DMS 273 (cell line): ENCODE data around the gene AHR.
A peak's percentile ranks its signal among the peaks of the same experiment; 100 is the strongest.

ENCODE experiments used
- DNase-seq: peaks from one replicate; lab custom pipeline; 2025; ENCODE audit not compliant: unreplicated experiment; lab: John Stamatoyannopoulos, UW

Gene AHR

DNA sequence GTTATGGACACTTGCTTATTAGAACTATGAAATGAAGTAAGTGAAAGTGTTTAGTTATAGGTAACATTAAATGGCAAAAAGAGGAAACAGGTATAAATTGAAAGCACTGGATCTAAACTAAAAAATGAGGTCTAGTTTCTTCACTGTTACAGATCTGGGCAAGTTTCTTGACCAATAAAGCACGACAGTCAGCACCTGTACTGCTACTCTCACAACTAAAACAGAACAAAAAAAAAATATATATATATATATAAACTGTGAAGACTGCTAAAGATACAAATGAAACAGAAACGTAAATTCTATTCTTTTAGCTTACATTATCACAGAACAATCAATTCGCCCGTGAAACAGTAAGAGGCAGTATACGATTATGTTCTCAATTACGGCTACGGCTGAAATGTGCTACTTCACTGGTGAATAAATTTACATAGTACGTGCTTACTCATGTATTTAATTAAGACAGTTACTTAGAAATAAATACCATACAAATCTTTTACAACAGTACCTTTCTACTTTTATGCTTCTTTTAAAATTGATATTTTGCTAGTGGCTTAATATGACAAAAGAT lies 4.2 kb downstream of the AHR start:
- DNase-seq, result no peak

DNA sequence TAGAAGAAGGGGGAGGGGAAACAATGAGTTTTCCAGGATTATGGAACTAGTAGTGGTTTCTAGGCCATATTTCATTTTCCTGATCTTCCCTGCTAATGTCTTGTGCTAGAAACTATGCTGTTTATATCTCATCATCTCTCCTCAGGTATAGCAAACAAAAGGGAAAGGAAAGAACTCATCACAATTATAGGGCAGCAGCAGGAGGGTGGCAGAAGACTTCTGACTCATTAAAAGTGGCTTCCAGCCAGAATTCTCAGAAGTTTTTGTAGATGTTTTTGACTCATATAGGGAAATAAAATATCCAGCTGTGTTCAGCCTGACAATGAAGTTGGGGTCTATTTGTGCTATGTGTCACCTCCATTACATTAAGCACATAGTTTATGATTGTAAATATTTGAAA lies 6.5 kb downstream of the AHR start:
- peak; percentile 7 for DNase-seq

DNA sequence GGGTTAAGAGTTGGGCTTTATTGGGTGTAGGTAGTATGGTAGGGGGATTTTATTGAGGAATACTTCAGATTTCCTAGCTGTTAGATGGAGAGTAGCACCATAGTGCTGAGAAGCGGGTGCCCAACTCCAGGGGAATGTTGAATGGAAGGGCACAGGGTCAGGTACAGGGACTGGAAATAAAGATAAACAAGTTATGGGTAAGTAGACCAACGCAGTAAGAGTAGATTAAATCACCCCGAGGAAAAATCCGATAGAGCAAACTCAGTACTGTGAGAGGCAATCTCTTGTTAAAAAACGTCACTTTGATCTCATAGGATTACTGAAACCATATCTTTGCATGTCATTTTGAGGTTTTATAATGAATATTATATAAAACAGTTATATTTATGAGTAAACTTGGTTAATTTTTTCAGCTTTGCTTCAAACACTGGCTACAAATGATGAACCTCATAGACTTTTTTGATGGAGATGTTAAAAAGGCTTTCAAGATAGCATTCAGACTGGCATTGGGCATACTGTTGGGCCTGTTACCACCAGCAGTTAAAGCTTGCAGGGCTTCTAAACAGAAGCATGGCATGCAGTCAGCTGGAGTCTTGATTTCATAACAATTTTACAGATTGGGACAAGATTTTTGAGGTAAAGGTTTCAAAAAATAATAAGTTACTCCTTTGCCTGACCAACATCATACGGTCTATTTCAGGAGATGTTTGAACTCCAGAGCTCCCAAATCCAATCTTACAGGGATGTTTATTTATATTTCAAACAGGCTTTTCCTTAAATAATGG lies 7.1 kb downstream of the AHR start:
- DNase-seq, result no peak

DNA sequence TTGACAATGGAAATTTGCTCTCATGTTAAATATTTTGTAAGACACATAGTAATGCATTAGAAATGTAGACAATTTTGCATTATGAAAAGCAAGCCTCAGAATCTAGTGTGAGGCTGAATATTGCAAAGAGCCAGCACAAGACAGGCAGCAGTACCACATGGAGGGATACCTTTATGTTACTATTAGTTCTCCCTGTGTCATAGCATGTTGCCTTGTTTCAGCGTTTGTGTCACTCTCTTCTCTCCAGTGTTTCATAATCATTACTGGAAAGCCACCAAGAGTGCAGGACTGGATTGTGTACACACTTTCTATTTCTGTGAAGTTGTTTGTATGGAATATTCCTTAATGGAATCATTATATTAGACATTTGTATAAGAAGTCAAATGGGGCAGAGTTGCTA lies 8.5 kb downstream of the AHR start:
- no peak for DNase-seq

DNA sequence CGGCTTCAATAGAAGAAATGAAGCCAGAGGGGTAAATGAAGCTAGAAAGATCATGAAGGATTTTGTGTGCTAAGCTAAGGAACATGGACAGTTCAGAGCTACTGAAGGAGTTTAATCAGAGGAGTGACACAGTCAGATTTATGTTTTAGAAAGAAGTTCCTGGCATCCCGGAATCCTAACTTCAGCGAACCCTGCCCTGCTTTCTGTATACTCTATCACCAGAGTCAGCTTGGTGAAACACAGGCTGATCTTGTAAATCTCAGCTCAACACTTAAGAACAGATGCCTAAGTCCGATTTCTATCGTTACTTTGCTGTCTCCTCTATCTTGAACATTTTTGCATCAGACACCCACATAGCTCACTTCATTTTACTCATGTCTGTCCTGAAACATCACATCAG lies 9.1 kb downstream of the AHR start:
- DNase-seq, result no peak

DNA sequence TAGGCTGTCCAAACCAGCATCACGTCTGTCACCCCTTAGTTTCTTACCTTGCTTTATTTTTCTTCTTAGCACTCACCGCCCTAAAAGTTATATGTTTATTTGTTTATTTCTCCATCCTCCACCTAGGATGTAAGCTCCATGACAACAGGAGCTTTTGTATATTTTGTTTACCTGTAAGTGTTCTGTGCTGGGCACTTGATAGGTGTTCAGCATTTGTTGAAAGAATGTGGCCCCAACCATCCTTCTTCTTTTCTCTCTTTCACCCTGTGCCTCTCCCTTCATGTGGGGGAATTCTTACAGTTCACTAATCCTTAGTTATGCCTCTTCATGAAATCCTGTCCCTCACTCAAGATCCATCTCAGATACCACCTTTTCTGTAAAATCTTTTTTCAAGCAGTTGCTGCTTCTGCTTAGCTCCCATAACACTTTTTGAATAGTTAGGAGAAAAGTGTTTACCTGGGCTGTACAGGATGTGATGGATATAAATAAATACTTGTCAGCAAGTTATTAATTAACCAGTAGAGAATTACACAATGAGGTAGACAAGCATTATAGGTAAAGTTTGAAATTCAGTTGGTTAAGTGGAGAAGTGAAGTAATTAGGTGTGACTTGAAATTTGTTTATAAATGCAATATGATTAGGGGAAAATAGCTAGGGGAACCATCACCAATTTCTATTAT lies 9.7 kb downstream of the AHR start:
- no peak for DNase-seq

DNA sequence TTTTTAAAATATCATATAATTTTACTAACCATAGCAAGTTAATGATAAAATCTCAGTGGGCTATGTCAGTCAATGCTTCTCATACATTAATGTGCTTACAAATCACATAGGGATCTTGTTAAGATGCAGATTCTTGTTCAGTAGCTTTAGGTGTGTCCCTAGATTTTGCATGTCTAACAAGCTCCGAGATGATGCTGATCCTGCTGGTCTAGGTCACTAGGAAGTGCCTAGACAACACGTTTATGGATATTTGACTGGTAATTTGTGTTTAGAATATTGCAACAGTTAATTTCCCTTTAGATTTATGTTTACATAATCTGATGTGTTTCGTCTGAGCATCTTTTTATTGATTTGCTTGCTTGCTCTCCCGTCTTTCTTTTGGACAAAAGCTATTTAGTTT lies 12.7 kb downstream of the AHR start:
- DNase-seq, result no peak

DNA sequence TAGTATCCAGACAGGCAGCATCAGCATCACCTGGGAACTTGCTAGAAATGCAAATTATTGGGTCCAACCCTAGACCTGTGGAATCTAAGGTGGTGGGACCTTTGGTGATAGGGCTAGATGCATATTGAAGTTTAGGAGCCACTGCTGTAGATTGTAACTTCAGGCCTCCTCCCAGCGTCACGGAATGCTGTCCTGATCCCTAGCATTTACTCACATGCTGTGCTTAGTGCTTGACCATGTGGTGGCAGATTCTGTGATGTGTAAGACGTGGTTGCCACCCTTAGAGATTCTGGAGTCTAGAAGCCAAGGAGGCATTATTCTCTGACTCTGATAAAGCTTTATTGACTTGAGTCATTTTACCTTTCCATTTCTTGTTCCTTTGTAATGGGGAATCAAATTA lies 13.5 kb downstream of the AHR start:
- no peak for DNase-seq

DNA sequence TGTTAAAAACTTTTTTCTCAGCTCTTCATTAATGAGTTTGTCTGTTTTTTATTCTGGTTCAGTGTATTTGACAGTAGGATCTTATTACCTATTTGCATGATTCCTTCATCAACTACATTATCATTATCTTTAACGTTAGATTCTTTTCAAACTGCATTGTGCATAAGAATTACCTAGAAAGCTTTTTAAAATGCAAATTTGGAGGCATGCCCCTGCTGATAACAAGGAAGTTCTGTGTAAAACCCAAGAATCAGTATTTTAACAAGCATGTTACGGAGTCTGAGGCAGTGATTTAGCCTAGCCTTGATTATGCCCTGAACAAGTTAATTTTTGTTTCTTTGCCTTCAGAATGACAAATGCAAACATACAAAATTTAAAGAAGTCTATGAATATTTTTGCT lies 14.2 kb downstream of the AHR start:
- no peak for DNase-seq

DNA sequence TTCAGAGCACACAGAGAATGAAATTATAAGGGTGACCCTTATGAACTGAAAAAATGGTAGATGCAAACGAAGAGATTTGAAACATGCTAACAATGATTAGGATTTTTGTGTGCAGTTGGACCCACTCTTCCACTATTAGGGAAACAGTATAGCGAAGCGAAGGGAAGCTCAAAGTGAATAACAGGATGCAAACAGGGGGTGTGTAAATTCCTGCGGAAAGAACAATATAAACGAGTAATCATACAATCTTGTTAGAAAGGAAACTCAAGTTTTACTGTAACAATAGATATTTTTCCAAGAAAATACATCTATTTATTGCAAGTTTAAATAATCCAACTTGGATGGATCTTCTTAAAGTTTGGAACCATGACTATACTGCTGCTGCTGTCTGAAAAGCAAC lies 14.7 kb downstream of the AHR start:
- no peak for DNase-seq

DNA sequence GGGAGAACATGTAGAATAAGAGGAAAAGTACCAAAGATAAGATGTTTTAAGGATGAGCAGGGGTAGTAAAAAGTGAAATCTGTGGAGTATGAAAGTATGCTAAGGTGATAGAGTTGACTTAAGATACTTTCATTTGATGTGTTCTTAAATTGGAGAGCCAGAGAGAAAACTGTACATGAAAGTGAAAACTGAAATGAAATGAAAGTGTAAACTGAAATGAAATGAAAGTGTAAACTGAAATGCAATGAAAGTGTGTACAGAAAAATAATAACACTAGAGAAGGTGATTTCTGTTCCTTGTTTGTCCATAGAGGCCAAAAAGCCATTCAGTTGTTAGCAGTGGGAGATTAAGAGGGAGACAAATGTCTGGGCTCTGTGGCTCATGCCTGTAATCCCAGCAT lies 17.5 kb downstream of the AHR start:
- no peak for DNase-seq

DNA sequence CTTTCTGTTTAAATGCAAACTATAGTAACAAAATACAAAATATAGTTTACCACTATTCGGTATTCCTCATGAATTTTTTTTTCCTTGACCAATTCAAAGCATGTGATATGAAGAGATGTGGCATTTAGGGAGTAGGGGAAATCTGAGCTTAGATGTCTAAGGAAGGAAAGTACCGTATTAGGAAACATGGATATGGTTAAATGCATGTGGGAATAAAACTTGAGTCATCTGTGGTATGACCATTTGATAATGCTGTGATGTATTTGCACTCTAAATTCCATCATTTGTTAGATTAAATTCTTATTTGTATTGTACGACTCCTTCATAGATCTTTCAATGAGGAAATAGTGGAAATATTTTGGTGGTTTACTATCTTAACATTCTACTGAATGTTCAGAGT lies 19.7 kb downstream of the AHR start:
- no peak for DNase-seq

DNA sequence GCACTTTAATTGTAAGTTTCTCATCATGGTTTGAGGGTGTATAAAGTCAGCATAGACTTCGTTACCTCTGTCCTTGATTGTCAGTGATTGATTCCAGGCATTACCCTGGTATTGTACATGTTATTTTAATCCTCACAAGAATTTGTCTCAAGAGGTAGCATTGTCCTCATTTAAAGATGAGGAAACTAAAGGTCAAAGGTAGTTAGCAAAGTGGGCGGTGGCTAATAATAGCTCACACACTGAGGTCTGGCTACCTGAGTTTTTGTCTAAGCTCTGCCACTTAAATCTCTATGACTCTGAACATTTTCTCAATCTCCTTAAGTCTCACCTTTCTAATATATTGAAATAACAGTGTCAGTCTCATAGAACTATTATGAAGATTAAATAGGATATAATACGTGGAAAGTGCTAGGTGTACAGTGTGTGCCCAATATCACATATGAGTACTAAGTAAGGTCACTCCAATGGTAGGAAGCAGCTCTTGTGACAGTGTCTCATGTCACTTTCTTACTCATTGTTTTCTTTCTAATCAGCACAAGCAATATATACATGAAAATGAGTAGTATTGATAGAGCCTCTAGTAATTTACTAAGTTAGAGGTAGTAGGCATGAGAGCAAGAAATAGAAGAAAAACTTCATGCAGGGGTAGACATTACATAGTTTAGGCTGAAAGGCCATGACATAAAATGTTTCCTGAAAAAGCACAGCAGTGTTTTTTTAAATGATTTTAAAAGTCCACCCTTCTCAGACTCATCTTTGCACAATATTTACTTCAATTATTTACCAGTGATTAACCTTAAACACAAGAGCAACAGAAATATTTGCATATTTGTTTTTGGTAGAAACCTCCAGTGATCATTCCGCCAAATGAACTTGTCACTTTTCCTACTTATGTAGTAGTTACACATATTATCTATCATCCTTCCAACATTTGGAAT lies 21.0 kb downstream of the AHR start:
- DNase-seq, result no peak

DNA sequence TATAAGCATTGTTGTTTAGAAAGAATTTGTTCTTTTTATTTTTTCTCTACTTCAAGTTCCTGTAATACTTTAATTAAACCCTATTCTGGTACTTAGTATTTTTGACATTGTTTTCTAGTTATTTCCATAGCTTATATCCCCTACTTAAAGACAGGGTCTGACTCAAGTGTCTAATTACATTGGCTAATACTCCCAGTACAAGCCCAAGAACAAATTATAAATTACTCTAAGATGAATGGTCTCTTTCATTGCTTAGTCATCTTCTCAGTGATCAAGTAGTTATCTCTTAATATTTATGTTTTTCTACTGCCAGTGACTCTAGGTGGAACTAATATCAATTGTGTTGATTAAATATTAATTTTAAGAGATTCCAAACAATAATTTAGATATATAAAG lies 21.6 kb downstream of the AHR start:
- no peak for DNase-seq

DNA sequence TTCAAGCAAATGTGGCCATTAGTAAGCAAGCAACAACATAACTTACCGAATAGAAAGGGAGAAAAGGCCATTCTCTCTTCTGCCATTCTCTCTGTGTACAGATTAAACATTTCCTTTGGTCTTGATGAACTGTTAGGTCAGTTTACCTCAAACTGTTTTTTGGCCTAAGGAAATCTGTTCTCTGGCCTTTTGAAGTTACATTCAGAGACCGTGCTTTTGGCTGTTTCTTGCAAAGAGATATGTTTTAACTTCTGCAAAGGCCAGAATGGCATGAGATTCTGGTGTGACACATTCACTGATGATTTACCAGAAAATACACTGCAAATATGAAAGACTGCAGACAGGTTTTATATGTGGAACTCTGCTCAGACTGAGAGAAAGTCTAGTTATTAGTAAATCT lies 22.2 kb downstream of the AHR start:
- no peak for DNase-seq

DNA sequence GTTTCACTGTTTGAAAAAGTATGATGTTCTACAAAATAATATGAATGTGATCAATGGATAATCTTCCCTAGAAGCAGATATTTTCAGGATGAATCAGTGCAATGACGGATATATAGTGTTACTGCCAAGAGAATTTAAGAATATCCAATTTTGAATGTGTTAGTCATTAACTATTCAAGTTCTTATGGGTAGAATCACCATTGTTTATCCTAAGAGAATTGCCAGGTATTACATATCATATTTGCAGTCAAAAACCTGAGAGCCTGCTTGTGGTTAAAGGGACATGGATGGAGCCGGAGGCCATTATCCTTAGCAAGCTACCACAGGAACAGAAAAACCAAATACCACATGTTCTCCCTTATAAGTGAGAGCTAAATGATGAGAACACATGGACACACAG lies 26.9 kb downstream of the AHR start:
- DNase-seq, result no peak

DNA sequence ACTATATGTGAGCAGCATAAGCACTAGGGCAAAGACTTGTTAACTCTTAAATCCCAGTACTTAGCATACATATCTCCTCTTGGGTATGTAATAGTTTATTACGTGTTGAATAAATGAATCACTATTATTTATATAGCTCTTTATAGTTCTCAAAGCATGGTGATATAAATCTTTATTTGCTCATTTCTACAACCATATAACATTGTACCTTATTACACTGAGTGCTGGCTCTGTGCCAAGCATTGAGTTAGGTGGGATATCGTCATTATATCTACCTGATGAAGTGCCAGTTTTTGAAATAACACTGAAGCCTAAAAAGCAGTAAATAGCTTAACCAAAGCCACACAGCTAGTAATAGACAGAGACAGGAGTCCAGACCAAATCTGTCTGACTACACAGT lies 27.9 kb downstream of the AHR start:
- no peak for DNase-seq

DNA sequence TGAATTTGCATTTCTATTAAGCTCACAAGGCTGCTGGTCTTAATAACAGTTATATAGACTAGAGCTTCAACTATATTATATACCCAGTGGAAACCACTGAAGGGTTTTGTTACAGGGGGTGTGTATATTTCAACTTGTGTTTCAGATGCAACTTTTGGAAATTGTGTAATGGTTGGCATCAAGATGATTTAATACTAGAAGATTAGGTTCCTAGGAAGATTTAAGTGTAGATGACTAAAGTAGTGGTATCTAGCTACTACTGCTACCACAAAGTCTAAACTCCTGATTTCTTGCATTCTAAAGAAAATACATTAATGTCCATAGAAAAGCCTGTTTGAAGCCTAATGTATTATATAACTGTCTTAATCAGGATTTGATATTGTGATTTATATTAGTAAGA lies 30.2 kb downstream of the AHR start:
- DNase-seq, result no peak

DNA sequence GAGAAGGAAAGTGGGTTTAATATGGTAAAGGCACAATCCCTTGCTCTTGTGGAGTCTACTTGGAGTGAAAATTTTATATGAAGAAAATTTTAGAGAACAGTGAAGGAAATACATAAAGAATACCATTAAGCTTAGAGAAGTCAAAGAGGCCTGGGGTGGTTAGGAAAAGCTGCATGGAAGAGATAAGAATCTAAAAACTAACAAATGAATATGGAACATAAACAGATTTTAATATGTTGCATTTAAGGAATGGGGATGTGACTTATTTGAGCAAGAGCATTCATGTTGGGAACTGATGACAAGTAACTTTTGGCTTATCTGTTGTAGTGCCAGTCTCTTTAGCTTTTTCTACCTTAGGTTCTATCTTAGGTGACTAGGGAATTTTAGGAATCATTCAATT lies 31.0 kb downstream of the AHR start:
- no peak for DNase-seq

DNA sequence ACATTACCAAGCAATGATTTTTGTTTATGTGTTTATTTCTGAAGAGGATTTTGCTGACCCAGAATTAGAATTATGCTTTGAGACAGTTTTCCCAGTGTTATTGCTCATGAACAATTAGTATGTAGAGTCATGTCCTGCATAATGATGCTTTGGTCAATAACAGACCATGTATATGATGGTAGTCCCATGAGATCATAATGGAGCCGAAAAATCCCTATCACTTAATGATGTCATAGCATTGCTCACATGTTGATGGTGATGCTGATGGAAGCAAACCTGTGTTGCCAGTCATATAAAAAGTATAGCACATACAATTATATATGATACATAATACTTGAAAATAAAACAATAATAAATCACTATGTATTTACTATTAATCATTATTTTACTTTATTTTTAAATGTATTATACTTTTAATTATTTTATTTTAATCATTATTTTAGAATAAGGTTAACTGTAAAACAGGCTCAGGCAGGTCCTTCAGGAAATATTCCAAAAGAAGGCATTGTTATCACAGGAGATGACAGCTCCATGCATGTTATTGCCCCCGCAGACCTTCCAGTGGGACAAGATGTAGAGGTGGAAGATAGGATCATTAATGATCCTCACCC lies 33.5 kb downstream of the AHR start:
- DNase-seq, result no peak

DNA sequence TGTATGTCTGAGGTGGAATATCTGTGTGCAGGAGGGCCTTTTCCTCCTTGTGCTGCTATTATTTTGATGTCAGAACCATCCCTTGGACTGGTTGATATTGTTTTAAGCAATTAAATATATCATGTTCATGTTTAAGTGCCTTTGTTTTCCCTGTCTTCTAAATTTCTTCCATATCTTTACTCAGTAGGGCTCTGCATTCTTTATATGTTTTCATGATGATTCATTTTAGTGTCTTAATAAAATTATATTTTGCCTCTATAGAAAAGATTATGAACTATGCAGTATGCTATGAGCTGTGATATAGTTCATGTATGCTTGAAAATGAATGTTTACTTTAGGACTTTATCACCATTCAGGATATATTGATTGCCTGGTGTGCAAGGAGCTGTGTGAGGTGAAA lies 34.8 kb downstream of the AHR start:
- no peak for DNase-seq
